Keratinocyte (primary cell): ENCODE results near the gene TEX38. TPM values are rescaled to one million over a fixed set of nuclear protein-coding genes. Genes with fewer than 3 reads are reported as not detected.
"Not testable (repeated sequence)": the region's sequence is repeated elsewhere in the genome, so short reads cannot be mapped to it uniquely, and the experiment has no call there.

ENCODE experiments used
- DNase-seq: peaks from one replicate; pipeline ENCODE4 v3.0.0-alpha.2; 2011; ENCODE audit warnings: low read depth, missing footprints, low spot score
- FAIRE-seq: peaks from 2 replicates; lab custom pipeline; 2011; peaks lifted over from hg19 to GRCh38; lab: Jason Lieb, UNC
- H2AFZ ChIP-seq: 2 replicates; pipeline ENCODE4 v1.6.0; 2012; ENCODE audit warnings: low read length, control low read depth, inconsistent platforms; ENCODE audit not compliant: control insufficient read depth
- H3K27ac ChIP-seq: 2 replicates; pipeline ENCODE4 v1.5.1; 2011; ENCODE audit warnings: low read length; ENCODE audit not compliant: control insufficient read depth, insufficient read depth
- H3K27me3 ChIP-seq: 3 replicates; pipeline ENCODE4 v1.6.0; 2011; ENCODE audit warnings: low read length; ENCODE audit not compliant: control insufficient read depth, insufficient read depth; ENCODE audit errors: extremely low read depth
- H3K36me3 ChIP-seq, 2 experiments: 2 replicates in 1 of 2; 3 replicates in 1 of 2; pipeline ENCODE4 v1.5.1; 2011; ENCODE audit warnings: low read length in 2 of 2, mild to moderate bottlenecking in 1 of 2; ENCODE audit not compliant: control insufficient read depth in 2 of 2, insufficient read depth in 2 of 2; ENCODE audit errors: extremely low read depth in 1 of 2
- H3K4me1 ChIP-seq: 3 replicates; pipeline ENCODE4 v1.5.1; 2011; ENCODE audit warnings: low read length; ENCODE audit not compliant: control insufficient read depth, insufficient read depth; ENCODE audit errors: extremely low read depth
- H3K4me2 ChIP-seq: 3 replicates; pipeline ENCODE4 v1.6.0; 2011; ENCODE audit warnings: low read depth, low read length; ENCODE audit not compliant: control insufficient read depth, insufficient read depth; ENCODE audit errors: extremely low read depth
- H3K4me3 ChIP-seq, 3 experiments: fragments of 200-600 bp in 1 of 3; sonication (generic) in 1 of 3; 2 replicates in 2 of 3; 3 replicates in 1 of 3; pipeline ENCODE4 v1.5.1; 2011 to 2016; ENCODE audit warnings: low read length in 3 of 3, mild to moderate bottlenecking in 3 of 3, control low read depth in 2 of 3, inconsistent platforms in 1 of 3, low read depth in 1 of 3, mixed read lengths in 1 of 3, mixed run types in 1 of 3, moderate library complexity in 1 of 3; ENCODE audit not compliant: control insufficient read depth in 2 of 3, insufficient read depth in 2 of 3; ENCODE audit errors: extremely low read depth in 1 of 3
- H3K79me2 ChIP-seq: 2 replicates; pipeline ENCODE4 v1.6.0; 2012; ENCODE audit warnings: low read length; ENCODE audit not compliant: control insufficient read depth, insufficient read depth
- H3K9ac ChIP-seq: 3 replicates; pipeline ENCODE4 v1.6.0; 2011; ENCODE audit warnings: low read length; ENCODE audit not compliant: control insufficient read depth, insufficient read depth; ENCODE audit errors: extremely low read depth
- H3K9me1 ChIP-seq: 3 replicates; pipeline ENCODE4 v1.6.0; 2011; ENCODE audit warnings: low read length; ENCODE audit not compliant: control insufficient read depth, insufficient read depth; ENCODE audit errors: extremely low read depth
- H3K9me3 ChIP-seq: 2 replicates; pipeline ENCODE4 v1.5.1; 2012; ENCODE audit warnings: low read depth, low read length; ENCODE audit not compliant: control insufficient read depth
- H4K20me1 ChIP-seq: 3 replicates; pipeline ENCODE4 v1.6.0; 2011; ENCODE audit warnings: low read length; ENCODE audit not compliant: control insufficient read depth, insufficient read depth; ENCODE audit errors: extremely low read depth
- EZH2 ChIP-seq: IDR thresholded peaks from one replicate; pipeline ENCODE4 v1.6.1; 2012; ENCODE audit warnings: inconsistent platforms, mild to moderate bottlenecking, low read length, moderate library complexity
- dilution Hi-C: fragments of 300-500 bp; cut with MboI; formaldehyde crosslinking; loops from one replicate; pipeline ENCODE4 v1.7.0; 2020; ENCODE audit warnings: low sequenced_read_pairs; ENCODE audit not compliant: extremely low pct_ligation_motif_present
- polyA plus RNA-seq, 5 experiments: library from polyadenylated mRNA; depleted of rRNA in 3 of 5; stranded (reverse) in 3 of 5; stranded (forward) in 1 of 5; unstranded in 1 of 5; fragments of >200 nt; gene quantifications; 1 replicate in 1 of 5; 2 replicates in 3 of 5; 3 replicates in 1 of 5; pipeline versions ENCODE4 v1.2.1 to v1.2.3, GENCODE V29; 2011 to 2012; ENCODE audit warnings: missing spikeins in 2 of 5, low read depth in 1 of 5, low replicate concordance in 1 of 5
- TF ChIP-seq, protein P1 (sequence below), 3 experiments: IDR thresholded peaks in 1 of 3; conservative IDR thresholded peaks in 1 of 3; optimal IDR thresholded peaks in 1 of 3; 2 replicates in 2 of 3; 3 replicates in 1 of 3; pipeline versions ENCODE3 to v1.5.1; 2011; ENCODE audit warnings: low read length in 3 of 3, mild to moderate bottlenecking in 3 of 3, moderate library complexity in 2 of 3, control low read depth in 1 of 3, inconsistent platforms in 1 of 3; ENCODE audit not compliant: insufficient read depth in 2 of 3; ENCODE audit errors: extremely low read depth in 1 of 3

Gene TEX38
- polyA plus RNA-seq, 1 donor (not counting 4 experiments of a cell fraction or from before 2014, with no cell fraction given), result not detected

- Histone ChIP-seq H3K27ac (no peak overlapping the region), H3K79me2 (no peaks in the 10 kb centered on the region), H3K4me1 (no peaks in the 10 kb centered on the region), H3K4me2 (no peak overlapping the region), H3K9me3 (no peaks in the 10 kb centered on the region), H3K9ac (no peak overlapping the region), H3K27me3 (no peaks in the 10 kb centered on the region), H3K36me3 (peaks cover 3 to 14% of the 10 kb centered on the region in 2 experiments), H2AFZ (no peak overlapping the region), H4K20me1 (no peaks in the 10 kb centered on the region), H3K4me3 (no peak overlapping the region), H3K9me1 (no peaks in the 10 kb centered on the region)
- DNase-seq, result no peak
- TF ChIP-seq EZH2, result no peak
- TF ChIP-seq, protein P1, sequence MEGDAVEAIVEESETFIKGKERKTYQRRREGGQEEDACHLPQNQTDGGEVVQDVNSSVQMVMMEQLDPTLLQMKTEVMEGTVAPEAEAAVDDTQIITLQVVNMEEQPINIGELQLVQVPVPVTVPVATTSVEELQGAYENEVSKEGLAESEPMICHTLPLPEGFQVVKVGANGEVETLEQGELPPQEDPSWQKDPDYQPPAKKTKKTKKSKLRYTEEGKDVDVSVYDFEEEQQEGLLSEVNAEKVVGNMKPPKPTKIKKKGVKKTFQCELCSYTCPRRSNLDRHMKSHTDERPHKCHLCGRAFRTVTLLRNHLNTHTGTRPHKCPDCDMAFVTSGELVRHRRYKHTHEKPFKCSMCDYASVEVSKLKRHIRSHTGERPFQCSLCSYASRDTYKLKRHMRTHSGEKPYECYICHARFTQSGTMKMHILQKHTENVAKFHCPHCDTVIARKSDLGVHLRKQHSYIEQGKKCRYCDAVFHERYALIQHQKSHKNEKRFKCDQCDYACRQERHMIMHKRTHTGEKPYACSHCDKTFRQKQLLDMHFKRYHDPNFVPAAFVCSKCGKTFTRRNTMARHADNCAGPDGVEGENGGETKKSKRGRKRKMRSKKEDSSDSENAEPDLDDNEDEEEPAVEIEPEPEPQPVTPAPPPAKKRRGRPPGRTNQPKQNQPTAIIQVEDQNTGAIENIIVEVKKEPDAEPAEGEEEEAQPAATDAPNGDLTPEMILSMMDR (optimal IDR thresholded peaks at IDR 0.05 in 1 of 3, IDR thresholded peaks at IDR 0.05 in 1 of 3, conservative IDR thresholded peaks at IDR 0.05 in 1 of 3; ENCODE audit: extremely low read depth in 1 of 3, insufficient read depth in 2 of 3, low read length in 3 of 3), result no peak
- dilution Hi-C loops, result no loop called here
- no peak for FAIRE-seq
Measured at GRCh38 chr1:46650491-46650890, 21.2 kb upstream of the TEX38 start.

DNA sequence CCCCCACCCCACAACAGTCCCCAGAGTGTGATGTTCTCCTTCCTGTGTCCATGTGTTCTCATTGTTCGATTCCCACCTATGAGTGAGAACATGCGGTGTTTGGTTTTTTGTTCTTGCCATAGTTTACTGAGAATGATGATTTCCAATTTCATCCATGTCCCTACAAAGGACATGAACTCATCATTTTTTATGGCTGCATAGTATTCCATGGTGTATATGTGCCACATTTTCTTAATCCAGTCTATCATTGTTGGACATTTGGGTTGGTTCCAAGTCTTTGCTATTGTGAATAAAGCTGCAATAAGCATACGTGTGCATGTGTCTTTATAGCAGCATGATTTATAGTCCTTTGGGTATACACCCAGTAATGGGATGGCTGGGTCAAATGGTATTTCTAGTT lies 20.5 kb upstream of the TEX38 start:
- H2AFZ ChIP-seq, dilution Hi-C loops, H3K9ac ChIP-seq, H3K79me2 ChIP-seq, DNase-seq, H3K27me3 ChIP-seq, H3K9me3 ChIP-seq, H3K4me1 ChIP-seq, H4K20me1 ChIP-seq, H3K4me2 ChIP-seq, FAIRE-seq, H3K4me3 ChIP-seq, H3K27ac ChIP-seq, H3K9me1 ChIP-seq: not testable (repeated sequence)
- peaks cover 8 to 17% of the 10 kb centered on the region in 2 experiments for H3K36me3 ChIP-seq
